ENCODE results near the gene PLEKHA4. TPM values are rescaled to one million over a fixed set of nuclear protein-coding genes. Genes with fewer than 3 reads are reported as not detected.
A peak's percentile ranks its signal among the peaks of the same experiment; 100 is the strongest.

PLEKHA4 gene
- total RNA-seq, 1 experiment from 2014 or later, result 1.2 TPM

DNA sequence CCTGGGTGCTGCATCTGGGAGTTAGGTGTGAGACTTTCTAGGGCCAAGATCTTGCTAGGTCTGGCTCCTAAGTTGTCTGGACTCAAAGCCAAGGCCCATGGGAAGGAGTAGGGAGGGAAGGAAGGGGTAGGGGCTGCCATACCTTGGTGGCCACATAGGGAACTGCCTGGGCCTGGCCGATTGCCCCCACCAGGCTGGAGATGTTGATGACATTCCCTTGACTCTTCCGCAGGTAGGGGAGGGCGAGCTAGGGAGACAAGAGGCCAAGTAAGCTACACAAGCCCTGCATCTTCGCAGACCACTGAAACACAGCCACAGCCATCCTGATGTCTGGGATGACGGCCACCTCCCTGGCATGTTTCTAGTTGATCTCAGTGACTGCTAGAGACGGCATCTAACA is 53.5 kb downstream of the PLEKHA4 start:
- intact Hi-C loops (cut with micrococcal nuclease), result no loop called here
- Histone ChIP-seq H3K9me2 (replicated peaks; ENCODE audit: low read length) (no peaks in the 10 kb centered on the region), H3K27ac (ENCODE audit: low read length) (no peak overlapping the region), H3K4me3 (ENCODE audit: low read length) (no peak overlapping the region), H3K79me2 (ENCODE audit: low read length) (peaks cover 9% of the 10 kb centered on the region), H3K9me3 (ENCODE audit: low read length) (no peaks in the 10 kb centered on the region), H3K36me3 (ENCODE audit: low read depth, low read length) (no peaks in the 10 kb centered on the region), H4K20me1 (ENCODE audit: low read length) (no peaks in the 10 kb centered on the region), H2AFZ (ENCODE audit: low read length) (no peak overlapping the region), H3F3A (ENCODE audit: low read length, unreplicated experiment) (no peaks in the 10 kb centered on the region), H3K9ac (ENCODE audit: low read length) (no peak overlapping the region), H3K27me3 (ENCODE audit: low read length) (no peaks in the 10 kb centered on the region), H3K4me2 (ENCODE audit: low read length) (no peak overlapping the region), H3K4me1 (ENCODE audit: insufficient read depth, low read length) (peaks cover 14% of the 10 kb centered on the region)
- no TSS peak for BruUV-seq (replicated peaks)
- ChIA-PET CTCF (no interaction called here), POLR2A (ENCODE audit: unreplicated experiment) (no interaction called here)
- TF ChIP-seq EZH2 (IDR thresholded peaks at IDR 0.05; ENCODE audit: low read length, unreplicated experiment), result no peak
- DNase-seq (no peak), ATAC-seq (no peak)

DNA sequence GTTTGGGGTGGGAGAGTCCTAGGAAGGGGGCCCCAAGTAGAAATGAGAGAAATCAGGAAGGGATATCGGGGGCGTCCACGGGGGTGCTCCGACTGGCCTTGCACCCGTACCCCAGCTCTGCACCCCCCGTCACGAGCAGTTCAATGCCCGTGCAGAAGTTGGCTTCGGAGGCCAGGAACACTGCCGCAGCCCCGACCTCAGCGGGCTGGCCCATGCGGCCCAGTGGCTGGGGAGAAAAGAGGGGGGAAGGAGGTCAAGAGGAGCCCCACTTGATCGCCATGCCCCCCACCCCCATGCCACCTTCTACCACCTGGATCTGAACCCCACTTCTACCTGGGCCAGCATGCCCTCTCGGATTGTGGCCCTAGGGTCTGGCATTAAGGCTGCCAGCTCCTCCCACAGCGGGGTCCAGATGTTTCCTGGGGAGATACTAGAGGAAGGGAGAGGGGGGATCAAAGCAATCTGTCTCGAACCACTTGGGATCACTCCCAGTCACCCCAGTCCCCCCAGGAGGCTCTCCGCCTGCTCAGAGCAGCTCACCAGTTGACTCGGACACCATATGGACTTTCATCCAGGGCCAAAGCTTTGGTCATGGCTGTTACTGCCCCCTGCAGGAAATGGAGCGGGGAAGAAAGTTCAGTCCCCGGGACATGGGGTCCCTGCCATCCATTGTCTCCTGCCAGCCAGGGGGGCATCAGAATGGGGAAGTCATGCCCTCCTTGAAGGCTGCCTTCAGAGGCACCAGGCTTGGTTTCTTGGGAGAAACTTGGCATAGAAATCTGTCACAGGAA is 55.1 kb downstream of the PLEKHA4 start:
- Histone ChIP-seq H3K9me3 (ENCODE audit: low read length) (no peaks in the 10 kb centered on the region), H2AFZ (ENCODE audit: low read length) (no peak overlapping the region), H3K9ac (ENCODE audit: low read length) (no peak overlapping the region), H4K20me1 (ENCODE audit: low read length) (no peaks in the 10 kb centered on the region), H3K9me2 (replicated peaks; ENCODE audit: low read length) (no peaks in the 10 kb centered on the region), H3K36me3 (ENCODE audit: low read depth, low read length) (no peaks in the 10 kb centered on the region), H3K79me2 (ENCODE audit: low read length) (peaks cover 22% of the 10 kb centered on the region), H3K4me1 (ENCODE audit: insufficient read depth, low read length) (peaks cover 8% of the 10 kb centered on the region; the same call in 1 of the 2 replicates), H3F3A (ENCODE audit: low read length, unreplicated experiment) (no peaks in the 10 kb centered on the region), H3K4me3 (ENCODE audit: low read length) (no peak overlapping the region), H3K4me2 (ENCODE audit: low read length) (no peak overlapping the region), H3K27me3 (ENCODE audit: low read length) (no peaks in the 10 kb centered on the region), H3K27ac (ENCODE audit: low read length) (no peak overlapping the region)
- ChIA-PET POLR2A (ENCODE audit: unreplicated experiment) (no interaction called here), CTCF (no interaction called here)
- TF ChIP-seq, protein P1, sequence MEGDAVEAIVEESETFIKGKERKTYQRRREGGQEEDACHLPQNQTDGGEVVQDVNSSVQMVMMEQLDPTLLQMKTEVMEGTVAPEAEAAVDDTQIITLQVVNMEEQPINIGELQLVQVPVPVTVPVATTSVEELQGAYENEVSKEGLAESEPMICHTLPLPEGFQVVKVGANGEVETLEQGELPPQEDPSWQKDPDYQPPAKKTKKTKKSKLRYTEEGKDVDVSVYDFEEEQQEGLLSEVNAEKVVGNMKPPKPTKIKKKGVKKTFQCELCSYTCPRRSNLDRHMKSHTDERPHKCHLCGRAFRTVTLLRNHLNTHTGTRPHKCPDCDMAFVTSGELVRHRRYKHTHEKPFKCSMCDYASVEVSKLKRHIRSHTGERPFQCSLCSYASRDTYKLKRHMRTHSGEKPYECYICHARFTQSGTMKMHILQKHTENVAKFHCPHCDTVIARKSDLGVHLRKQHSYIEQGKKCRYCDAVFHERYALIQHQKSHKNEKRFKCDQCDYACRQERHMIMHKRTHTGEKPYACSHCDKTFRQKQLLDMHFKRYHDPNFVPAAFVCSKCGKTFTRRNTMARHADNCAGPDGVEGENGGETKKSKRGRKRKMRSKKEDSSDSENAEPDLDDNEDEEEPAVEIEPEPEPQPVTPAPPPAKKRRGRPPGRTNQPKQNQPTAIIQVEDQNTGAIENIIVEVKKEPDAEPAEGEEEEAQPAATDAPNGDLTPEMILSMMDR (conservative IDR thresholded peaks at IDR 0.05; ENCODE audit: low read depth, low read length), result peak; percentile 27; the same call in 1 of the 2 replicates
- TF ChIP-seq EZH2phosphoT487 (IDR thresholded peaks at IDR 0.05; ENCODE audit: borderline replicate concordance, low read length), result no peak
- no peak for DNase-seq
- intact Hi-C loops (cut with micrococcal nuclease), result no loop called here
- ATAC-seq, result no peak
- BruUV-seq (replicated peaks), result no TSS peak

DNA sequence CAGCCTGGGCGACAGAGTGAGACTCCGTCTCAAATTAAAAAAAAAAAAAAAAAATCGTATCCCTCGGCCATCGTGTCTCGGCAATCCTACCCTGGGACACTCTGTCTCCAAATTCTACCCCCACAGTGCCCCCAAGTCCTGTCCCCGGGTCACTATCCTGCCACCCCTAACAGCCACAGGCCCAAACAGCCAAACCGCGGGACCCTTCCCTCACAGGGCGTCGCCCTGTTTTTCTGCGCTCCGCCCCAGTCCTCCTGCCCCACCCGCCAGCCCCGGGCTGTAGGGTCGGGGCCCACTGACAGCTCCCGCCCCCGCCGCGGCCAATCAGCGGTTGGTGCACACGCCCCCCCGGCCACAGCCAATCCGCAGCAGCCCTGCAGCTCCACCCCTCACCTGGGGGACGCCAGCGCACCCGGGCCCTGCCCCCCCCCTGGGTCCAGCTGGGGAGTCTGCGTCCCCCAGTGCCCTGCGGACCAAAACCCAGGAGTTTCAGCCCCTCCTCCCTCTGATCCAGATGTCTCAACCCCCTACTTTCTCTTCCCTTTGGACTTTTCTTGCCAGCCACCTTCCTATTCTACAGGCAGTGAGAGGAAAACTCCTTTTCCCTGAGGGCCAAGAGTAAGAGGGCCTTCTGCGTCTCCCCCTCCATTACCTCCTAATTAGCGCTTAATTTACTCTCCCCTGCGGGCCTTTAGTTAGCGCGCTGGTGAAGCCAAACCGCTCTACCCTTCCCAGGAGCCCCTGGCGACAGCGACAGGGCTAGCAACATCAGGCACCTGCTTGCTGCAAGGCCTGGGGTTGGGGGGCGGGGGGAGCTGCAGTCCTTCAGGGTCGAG is 56.1 kb downstream of the PLEKHA4 start:
- intact Hi-C loops (cut with micrococcal nuclease), result no loop called here

More for the DNA sequence above, 56.1 kb downstream of the PLEKHA4 start:
- Histone ChIP-seq H3K4me3 (ENCODE audit: low read length) (no peak overlapping the region; the same call in 1 of the 2 replicates), H3K4me2 (ENCODE audit: low read length) (peak overlapping the region; percentile 61), H3K9me2 (replicated peaks; ENCODE audit: low read length) (no peaks in the 10 kb centered on the region), H3K9me3 (ENCODE audit: low read length) (no peaks in the 10 kb centered on the region), H4K20me1 (ENCODE audit: low read length) (no peaks in the 10 kb centered on the region), H3K36me3 (ENCODE audit: low read depth, low read length) (no peaks in the 10 kb centered on the region), H3K4me1 (ENCODE audit: insufficient read depth, low read length) (peaks cover 8% of the 10 kb centered on the region; the same call in 1 of the 2 replicates), H3K27ac (ENCODE audit: low read length) (no peak overlapping the region), H2AFZ (ENCODE audit: low read length) (no peak overlapping the region), H3F3A (ENCODE audit: low read length, unreplicated experiment) (no peaks in the 10 kb centered on the region), H3K9ac (ENCODE audit: low read length) (no peak overlapping the region), H3K27me3 (ENCODE audit: low read length) (no peaks in the 10 kb centered on the region), H3K79me2 (ENCODE audit: low read length) (peaks cover 22% of the 10 kb centered on the region)
- CTCF ChIA-PET, result interaction anchor here (0.9 kb wide), 1 partner anchor 181 kb away, joined by 6 read pairs; the partner anchor contains the start of gene RUVBL2
- peak; percentile 50 for ATAC-seq
- POLR2A ChIA-PET (ENCODE audit: unreplicated experiment), result no interaction called here
- TF ChIP-seq, protein P1 (conservative IDR thresholded peaks at IDR 0.05; ENCODE audit: low read depth, low read length), result no peak
- TF ChIP-seq EZH2 (IDR thresholded peaks at IDR 0.05; ENCODE audit: low read length, unreplicated experiment), result no peak
- no peak for TF ChIP-seq EZH2phosphoT487 (IDR thresholded peaks at IDR 0.05; ENCODE audit: borderline replicate concordance, low read length)
- peak; percentile 31 for DNase-seq
- no TSS peak for BruUV-seq (replicated peaks)

All from PC-3 (cell line).